Activated T-cell treated with anti-CD3 and anti-CD28 coated beads for 24 hours (primary cell): ENCODE measurements around the gene GPR137B.

Source experiments
- DNase-seq: peaks from one replicate; pipeline ENCODE4 v3.0.0-alpha.2; 2020; ENCODE audit warnings: low read depth

The GPR137B gene

GRCh38 chr1:236142253-236143103, at the start of gene GPR137B:
Gene GPR137B, plus strand, starts transcription at chr1:236142539. Its CDS starts 84 bp downstream, at chr1:236142623.
- DNase-seq = peak; percentile 44

GRCh38 chr1:236092899-236093298, 49.4 kb upstream of the GPR137B start:
- DNase-seq = no peak

GRCh38 chr1:236095705-236096520, 46.4 kb upstream of the GPR137B start:
- no peak for DNase-seq

- DNase-seq = peak; percentile 79
These were observed 45.5 kb upstream of the GPR137B start for GRCh38 chr1:236096660-236097482.

GRCh38 chr1:236098267-236098666, 44.1 kb upstream of the GPR137B start:
- DNase-seq = no peak

- no peak for DNase-seq
These were observed 42.9 kb upstream of the GPR137B start for GRCh38 chr1:236099355-236099974.

- DNase-seq = no peak
These were observed 41.5 kb upstream of the GPR137B start for GRCh38 chr1:236100799-236101198.

- DNase-seq = no peak
These were observed 40.8 kb upstream of the GPR137B start for GRCh38 chr1:236101233-236102200.

- DNase-seq = no peak
These were observed 39.7 kb upstream of the GPR137B start for GRCh38 chr1:236102611-236103010.

- no peak for DNase-seq
These were observed 39.3 kb upstream of the GPR137B start for GRCh38 chr1:236103059-236103458.

- peak; percentile 50 for DNase-seq
These were observed 38.6 kb upstream of the GPR137B start for GRCh38 chr1:236103646-236104218.

GRCh38 chr1:236107121-236107907, 35.0 kb upstream of the GPR137B start:
- DNase-seq = no peak

- DNase-seq = no peak
These were observed 34.2 kb upstream of the GPR137B start for GRCh38 chr1:236108027-236108648.

- DNase-seq = no peak
These were observed 32.2 kb upstream of the GPR137B start for GRCh38 chr1:236110137-236110536.

GRCh38 chr1:236111527-236112331, 30.6 kb upstream of the GPR137B start:
- no peak for DNase-seq

- no peak for DNase-seq
These were observed 30.1 kb upstream of the GPR137B start for GRCh38 chr1:236112332-236112627.

- no peak for DNase-seq
These were observed 28.9 kb upstream of the GPR137B start for GRCh38 chr1:236113324-236114032.
